ENCODE results near the gene APOBEC2. TPM values are rescaled to one million over a fixed set of nuclear protein-coding genes. Genes with fewer than 3 reads are reported as not detected.
A peak's percentile ranks its signal among the peaks of the same experiment; 100 is the strongest.

Gene APOBEC2
- total and polyA plus RNA-seq, 9 of the 15 experiments (the other 6 are each of a cell fraction or from before 2014, with no cell fraction given), result 0.25 to 1.6 TPM; not detected in 7

- Histone ChIP-seq H3K9ac (ENCODE audit: insufficient read depth in 1 of 2, low read depth in 2 of 2, low read length in 2 of 2) (no peak overlapping the region), H2AFZ (ENCODE audit: low read depth, low read length) (no peak overlapping the region), H3K79me2 (ENCODE audit: control insufficient read depth, insufficient read depth, low read length) (no peaks in the 10 kb centered on the region), H3K4me2 (ENCODE audit: insufficient read depth, low read length) (no peak overlapping the region), H3K9me3 (replicated peaks; ENCODE audit: control insufficient read depth, insufficient read depth, low read depth, low read length) (no peaks in the 10 kb centered on the region), H3K27me3 (ENCODE audit: control insufficient read depth in 2 of 2, insufficient read depth in 2 of 2, low read length in 2 of 2) (no peaks in the 10 kb centered on the region), H4K20me1 (replicated peaks; ENCODE audit: control insufficient read depth, insufficient read depth, low read length) (peaks cover 4% of the 10 kb centered on the region; the same call in 1 of the 2 replicates), H3K4me3 (no peak overlapping the region), H3K27ac (ENCODE audit: extremely low read depth, low read depth, low read length) (no peak overlapping the region), H3K4me1 (replicated peaks in 1 of 2; ENCODE audit: control insufficient read depth in 2 of 2, insufficient read depth in 2 of 2, low read length in 2 of 2) (peaks cover 4 to 12% of the 10 kb centered on the region in 2 experiments), H3K9me1 (ENCODE audit: control insufficient read depth, insufficient read depth, low read length) (no peaks in the 10 kb centered on the region), H3K36me3 (ENCODE audit: control insufficient read depth, insufficient read depth, low read length) (no peaks in the 10 kb centered on the region)
- intact Hi-C loops (cut with micrococcal nuclease), result no loop called here
- 67% methylated on average over 1 of the region's 1 CpG for WGBS (ENCODE audit: insufficient coverage, low coverage, missing lambda C conversion rate)
- BruUV-seq (replicated peaks), result no TSS peak
- TF ChIP-seq MGA (IDR thresholded peaks at IDR 0.05), result no peak
- TF ChIP-seq PBX2 (CRISPR knock-in tag; IDR thresholded peaks at IDR 0.05; ENCODE audit: low read depth), result 0 out of 2 replicates have a peak, but pooled peaks have one; percentile 11
- TF ChIP-seq PBX2 (tag; conservative IDR thresholded peaks at IDR 0.05; ENCODE audit: low read depth), result no peak
- FAIRE-seq, result no peak
- CTCF ChIA-PET (ENCODE audit: low intra/inter-chr PET ratio), result interaction anchor here (0.6 kb wide), 1 partner anchor 57 kb away, joined by 3 read pairs; no protein-coding TSS in a partner anchor
- POLR2A ChIA-PET, result interaction anchor here (0.6 to 1.7 kb wide), 4 partner anchors 13 to 1714 kb away, joined by 3 to 4 read pairs (median 3); no protein-coding TSS in a partner anchor
- DNase-seq (ENCODE audit: extremely low read depth in 1 of 4, low spot score in 3 of 4), result no peak
- in situ Hi-C loops (cut with MboI), result loop anchor here (25.0 kb wide), 1 partner anchor 1687 kb away; no protein-coding TSS in a partner anchor
- no peak for ATAC-seq
Measured at GRCh38 chr6:41049521-41049920, 3.5 kb upstream of the APOBEC2 start.

Measured in K562 (cell line).